Right lobe of liver (tissue), 6 donors: ENCODE results near the gene DLG1. TPM values are rescaled to one million over a fixed set of nuclear protein-coding genes. Genes with fewer than 3 reads are reported as not detected.

Source experiments
- ATAC-seq, 4 donors: fragments of 200-7000 bp; cut with Tn5 transposase; one replicate each; pipeline ENCODE4 v1.9.1; 2020; ENCODE audit warnings: mild to moderate bottlenecking in 4 of 4, moderate library complexity in 4 of 4
- DNase-seq, 3 donors: peaks; one replicate each; pipeline ENCODE4 v3.0.0-alpha.2; 2020
- H3K27ac ChIP-seq, 3 donors: fragments of 200-600 bp; one replicate each; pipeline ENCODE4 v1.8.0; 2022
- H3K27me3 ChIP-seq, 2 donors: fragments of 200-600 bp; one replicate each; pipeline ENCODE4 v1.8.0; 2022
- H3K36me3 ChIP-seq, 4 donors: fragments of 200-600 bp; sonication (generic) in 1 of 4; one replicate each; pipeline versions ENCODE4 v1.5.1 to v1.8.0; 2017 to 2022; ENCODE audit warnings: control low read depth in 1 of 4
- H3K4me1 ChIP-seq, 4 donors: fragments of 200-600 bp; sonication (generic) in 1 of 4; one replicate each; pipeline versions ENCODE4 v1.5.1 to v1.8.0; 2017 to 2022; ENCODE audit warnings: control low read depth in 1 of 4
- H3K4me3 ChIP-seq, 3 donors: fragments of 200-600 bp; one replicate each; pipeline ENCODE4 v1.8.0; 2022
- H3K9me3 ChIP-seq, 4 donors: fragments of 200-600 bp; sonication (generic) in 1 of 4; one replicate each; pipeline versions ENCODE4 v1.5.1 to v1.8.0; 2017 to 2022; ENCODE audit warnings: control low read depth in 1 of 4
- POLR2A ChIP-seq: fragments of 450-650 bp; IDR thresholded peaks from one replicate; pipeline ENCODE4 v1.6.1; 2017; ENCODE audit warnings: antibody characterized with exemption, mild to moderate bottlenecking
- WGBS: methylation state at CpG from one replicate; pipeline ENCODE4 v1.1.6; 2018; ENCODE audit warnings: low coverage, low lambda C conversion rate; ENCODE audit not compliant: insufficient coverage; ENCODE audit errors: missing lambda C conversion rate; 5-methylcytosine and 5-hydroxymethylcytosine counted together
- intact Hi-C, 2 donors: fragments of 100-400 bp; cut with DNase I; formaldehyde crosslinking; loops; one replicate each; pipeline versions ENCODE4 v1.11.2 to v1.14.1; 2022
- total RNA-seq, 6 experiments: library from RNA; depleted of rRNA in 2 of 6; stranded (reverse); fragments of >200 nt in 2 of 6; fragmentation: NEBNext Ultra II Directional in 3 of 6; extraction: Animal tissue kit (Norgen Biotek cat#: 25700) in 3 of 6; gene quantifications; one replicate each; pipeline versions ENCODE4 v1.1.0 to v1.2.4, GENCODE V29; 2016 to 2023
- TF ChIP-seq, protein P1 (sequence below), 4 donors: fragments of 200-600 bp in 3 of 4; fragments of 450-650 bp in 1 of 4; IDR thresholded peaks; one replicate each; pipeline versions ENCODE4 v1.5.1 to v1.8.0; 2016 to 2022; ENCODE audit warnings: antibody characterized with exemption in 4 of 4, mild to moderate bottlenecking in 2 of 4
- donor health status: DM: no; HTN: yes; CAD: no.
- donor health status: DM: no; HTN: no; CAD: no.
- donor health status: DM: no; HTN: no; CAD: no.
- donor health status: DM: no; HTN: yes; CAD: no.
- donor health status: DM: no; HTN: yes; CAD: no.

The DLG1 gene
- total RNA-seq, 6 experiments from 2014 or later, result 36.1 to 50.2 (median 44.2) TPM

DNA sequence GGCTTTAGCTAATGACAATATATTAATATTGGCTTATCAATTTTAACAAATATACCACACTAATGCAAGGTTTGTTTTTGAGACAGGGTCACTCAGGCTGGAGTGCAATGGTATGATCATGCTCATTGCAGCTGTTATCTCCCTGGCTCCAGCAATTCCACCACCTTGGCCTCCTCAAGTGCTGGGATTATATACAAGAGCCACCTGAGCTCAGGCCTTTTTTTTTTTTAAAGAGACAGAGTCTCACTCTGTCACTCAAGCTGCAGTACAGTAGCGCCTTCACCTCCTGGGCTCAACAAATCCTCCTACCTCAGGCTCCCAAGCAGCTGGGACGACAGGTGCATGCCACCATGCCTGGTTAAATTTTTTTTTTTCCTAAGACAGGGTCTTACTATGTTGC lies 11.7 kb downstream of the DLG1 start:
- Histone ChIP-seq H3K27me3 (no peaks in the 10 kb centered on the region), H3K4me3 (no peak overlapping the region), H3K9me3 (no peaks in the 10 kb centered on the region), H3K27ac (no peak overlapping the region), H3K36me3 (peaks cover 0 to 33% (median 6%) of the 10 kb centered on the region in 4 donors), H3K4me1 (no peaks in the 10 kb centered on the region)
- no peak for TF ChIP-seq POLR2A
- TF ChIP-seq, protein P1, sequence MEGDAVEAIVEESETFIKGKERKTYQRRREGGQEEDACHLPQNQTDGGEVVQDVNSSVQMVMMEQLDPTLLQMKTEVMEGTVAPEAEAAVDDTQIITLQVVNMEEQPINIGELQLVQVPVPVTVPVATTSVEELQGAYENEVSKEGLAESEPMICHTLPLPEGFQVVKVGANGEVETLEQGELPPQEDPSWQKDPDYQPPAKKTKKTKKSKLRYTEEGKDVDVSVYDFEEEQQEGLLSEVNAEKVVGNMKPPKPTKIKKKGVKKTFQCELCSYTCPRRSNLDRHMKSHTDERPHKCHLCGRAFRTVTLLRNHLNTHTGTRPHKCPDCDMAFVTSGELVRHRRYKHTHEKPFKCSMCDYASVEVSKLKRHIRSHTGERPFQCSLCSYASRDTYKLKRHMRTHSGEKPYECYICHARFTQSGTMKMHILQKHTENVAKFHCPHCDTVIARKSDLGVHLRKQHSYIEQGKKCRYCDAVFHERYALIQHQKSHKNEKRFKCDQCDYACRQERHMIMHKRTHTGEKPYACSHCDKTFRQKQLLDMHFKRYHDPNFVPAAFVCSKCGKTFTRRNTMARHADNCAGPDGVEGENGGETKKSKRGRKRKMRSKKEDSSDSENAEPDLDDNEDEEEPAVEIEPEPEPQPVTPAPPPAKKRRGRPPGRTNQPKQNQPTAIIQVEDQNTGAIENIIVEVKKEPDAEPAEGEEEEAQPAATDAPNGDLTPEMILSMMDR (IDR thresholded peaks at IDR 0.05), result no peak
- intact Hi-C loops, result no loop called here
- no peak for DNase-seq
- WGBS, result 100% methylated on average over 2 of the region's 2 CpGs
- no peak for ATAC-seq

DNA sequence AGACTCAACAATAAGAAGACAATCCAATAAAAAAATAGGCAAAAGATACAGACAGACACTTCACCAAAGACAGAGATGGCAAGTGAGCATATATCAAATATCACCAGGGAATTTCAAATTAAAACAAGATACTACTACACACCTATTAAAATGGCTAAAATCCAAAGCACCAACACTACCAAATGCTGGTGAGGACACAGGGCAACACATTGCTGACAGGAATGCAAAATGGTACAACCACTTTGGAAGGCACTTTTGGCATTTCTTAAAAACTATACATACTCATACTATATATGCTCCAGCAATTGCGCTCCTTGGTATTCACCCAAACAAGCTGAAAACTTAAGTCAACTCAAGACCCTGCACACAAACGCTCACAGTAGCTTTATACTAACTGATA lies 12.9 kb downstream of the DLG1 start:
- no peak overlapping the region for H3K27ac ChIP-seq
- H3K4me1 ChIP-seq, result no peaks in the 10 kb centered on the region
- H3K4me3 ChIP-seq, result no peak overlapping the region
- peaks cover 0 to 40% (median 7%) of the 10 kb centered on the region in 4 donors for H3K36me3 ChIP-seq
- no peak for DNase-seq
- TF ChIP-seq, protein P1 (IDR thresholded peaks at IDR 0.05), result no peak
- no peak for ATAC-seq
- intact Hi-C loops, result no loop called here
- WGBS, result 97% methylated on average over 2 of the region's 2 CpGs
- no peaks in the 10 kb centered on the region for H3K9me3 ChIP-seq
- H3K27me3 ChIP-seq, result no peaks in the 10 kb centered on the region

DNA sequence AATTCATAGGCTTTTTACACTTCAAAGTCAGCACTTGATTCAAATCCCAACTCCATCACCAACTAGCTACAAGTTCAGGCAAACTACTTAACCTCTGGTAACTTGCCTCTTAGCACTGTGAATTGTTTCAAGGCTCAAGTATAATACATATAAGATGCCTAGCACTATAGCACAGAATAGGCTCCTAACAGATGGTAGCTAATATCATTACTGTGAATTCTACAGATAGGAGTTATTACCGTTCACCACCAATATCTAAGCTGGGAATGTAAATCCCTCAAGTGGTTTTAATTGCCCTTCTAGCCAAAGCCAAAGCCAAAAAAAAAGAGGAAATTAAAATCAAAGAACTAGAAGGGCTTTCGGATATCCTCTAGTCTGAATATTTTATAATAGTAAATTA lies 15.4 kb downstream of the DLG1 start:
- H3K9me3 ChIP-seq, result no peaks in the 10 kb centered on the region
- 97% methylated on average over 2 of the region's 2 CpGs for WGBS
- DNase-seq (no peak), ATAC-seq (no peak)
- H3K27ac ChIP-seq, result no peak overlapping the region
- TF ChIP-seq, protein P1 (IDR thresholded peaks at IDR 0.05), result no peak
- no peak for TF ChIP-seq POLR2A
- peaks cover 0 to 31% (median 7%) of the 10 kb centered on the region in 4 donors for H3K36me3 ChIP-seq
- H3K4me3 ChIP-seq, result no peak overlapping the region
- H3K27me3 ChIP-seq, result no peaks in the 10 kb centered on the region
- intact Hi-C loops, result no loop called here
- H3K4me1 ChIP-seq, result peaks cover 0 to 14% (median 0%) of the 10 kb centered on the region in 4 donors

DNA sequence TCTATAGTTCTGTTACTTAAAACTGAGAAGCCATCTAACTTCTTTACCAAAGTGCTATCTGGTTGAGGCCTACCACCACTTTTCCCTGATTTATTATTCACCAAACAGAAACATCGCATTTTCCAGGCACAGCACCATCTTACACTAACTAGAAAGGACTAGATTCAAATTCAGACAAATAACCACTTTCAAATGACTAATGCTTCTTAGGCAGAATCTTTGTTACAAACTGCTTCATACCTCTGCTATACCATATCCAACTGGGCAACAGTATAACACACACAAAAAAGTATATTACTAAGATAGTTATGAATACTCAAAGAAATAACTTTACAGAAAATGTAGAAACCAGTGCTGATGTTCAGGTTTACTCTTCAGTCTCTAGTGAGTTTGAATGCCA lies 16.6 kb downstream of the DLG1 start:
- ATAC-seq (no peak), DNase-seq (no peak)
- no peak overlapping the region for H3K27ac ChIP-seq
- WGBS, result 100% methylated on average over 1 of the region's 1 CpG
- no peaks in the 10 kb centered on the region for H3K27me3 ChIP-seq
- no peak for TF ChIP-seq POLR2A
- H3K9me3 ChIP-seq, result no peaks in the 10 kb centered on the region
- intact Hi-C loops, result no loop called here
- H3K4me3 ChIP-seq, result no peak overlapping the region
- H3K36me3 ChIP-seq, result peaks cover 0 to 31% (median 7%) of the 10 kb centered on the region in 4 donors
- H3K4me1 ChIP-seq, result peaks cover 0 to 14% (median 0%) of the 10 kb centered on the region in 4 donors

DNA sequence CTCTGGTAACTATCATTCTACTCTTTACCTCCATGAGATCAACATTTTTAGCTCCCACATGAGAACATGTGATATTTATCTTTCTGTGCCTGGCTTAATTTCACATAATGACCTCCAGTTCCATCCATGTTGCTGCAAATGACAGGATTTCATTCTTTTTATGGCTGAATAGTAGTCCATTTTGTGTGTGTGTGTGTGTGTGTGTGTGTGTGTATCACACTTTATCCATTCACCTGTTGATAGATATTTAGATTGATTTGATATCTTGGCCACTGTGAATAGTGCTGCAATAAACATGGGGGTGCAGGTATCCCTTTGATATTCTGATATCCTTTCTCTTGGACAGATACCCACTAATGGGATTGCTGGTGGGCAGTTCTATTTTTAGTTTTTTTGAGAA lies 18.3 kb downstream of the DLG1 start:
- no peak overlapping the region for H3K4me3 ChIP-seq
- H3K36me3 ChIP-seq, result peaks cover 0 to 21% (median 7%) of the 10 kb centered on the region in 4 donors
- no peak overlapping the region for H3K27ac ChIP-seq
- peaks cover 0 to 17% (median 0%) of the 10 kb centered on the region in 4 donors for H3K4me1 ChIP-seq
- ATAC-seq (no peak), DNase-seq (no peak)
- TF ChIP-seq POLR2A, result no peak
- TF ChIP-seq, protein P1 (IDR thresholded peaks at IDR 0.05), result no peak
- no peaks in the 10 kb centered on the region for H3K27me3 ChIP-seq
- intact Hi-C loops, result no loop called here
- H3K9me3 ChIP-seq, result no peaks in the 10 kb centered on the region
